Measurements from ENCODE around the gene PPP1R1C.

The PPP1R1C gene

GRCh38 chr2:181988154-181988924 lies 2.7 kb downstream of the PPP1R1C start:
- Mint-ChIP-seq H3K9me3 (no peaks in the 10 kb centered on the region), H3K4me3 (no peak overlapping the region), H3K4me1 (no peaks in the 10 kb centered on the region), H3K27ac (no peak overlapping the region), H3K36me3 (ENCODE audit: low read depth) (no peaks in the 10 kb centered on the region), H3K27me3 (ENCODE audit: low read depth, poor library complexity) (no peaks in the 10 kb centered on the region)
- no peak for TF ChIP-seq CTCF (IDR thresholded peaks at IDR 0.05)
- no peak for DNase-seq

DNA sequence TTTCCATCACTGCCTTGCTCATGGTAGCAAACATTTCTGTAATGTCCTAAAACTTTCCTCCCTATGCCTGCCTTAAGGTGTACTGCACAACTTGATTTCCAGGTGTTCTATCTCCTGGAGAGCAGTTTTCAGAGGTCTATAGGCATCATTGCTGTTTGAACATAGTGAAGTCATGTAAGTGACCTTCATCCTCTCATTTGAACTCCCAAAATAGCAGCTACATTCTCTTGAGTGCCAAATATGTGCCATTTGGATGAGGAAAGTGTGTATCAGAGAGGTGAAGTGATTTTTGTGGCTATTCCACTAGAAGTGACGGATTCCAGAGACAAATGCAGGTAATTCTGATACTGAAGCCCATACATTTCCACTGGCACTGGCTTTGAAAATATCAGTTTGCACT lies 3.4 kb downstream of the PPP1R1C start:
- no peak for DNase-seq
- TF ChIP-seq CTCF (IDR thresholded peaks at IDR 0.05): no peak
- Mint-ChIP-seq H3K4me3 (no peak overlapping the region), H3K9me3 (no peaks in the 10 kb centered on the region), H3K27me3 (ENCODE audit: low read depth, poor library complexity) (no peaks in the 10 kb centered on the region), H3K27ac (no peak overlapping the region), H3K36me3 (ENCODE audit: low read depth) (no peaks in the 10 kb centered on the region), H3K4me1 (no peaks in the 10 kb centered on the region)

DNA sequence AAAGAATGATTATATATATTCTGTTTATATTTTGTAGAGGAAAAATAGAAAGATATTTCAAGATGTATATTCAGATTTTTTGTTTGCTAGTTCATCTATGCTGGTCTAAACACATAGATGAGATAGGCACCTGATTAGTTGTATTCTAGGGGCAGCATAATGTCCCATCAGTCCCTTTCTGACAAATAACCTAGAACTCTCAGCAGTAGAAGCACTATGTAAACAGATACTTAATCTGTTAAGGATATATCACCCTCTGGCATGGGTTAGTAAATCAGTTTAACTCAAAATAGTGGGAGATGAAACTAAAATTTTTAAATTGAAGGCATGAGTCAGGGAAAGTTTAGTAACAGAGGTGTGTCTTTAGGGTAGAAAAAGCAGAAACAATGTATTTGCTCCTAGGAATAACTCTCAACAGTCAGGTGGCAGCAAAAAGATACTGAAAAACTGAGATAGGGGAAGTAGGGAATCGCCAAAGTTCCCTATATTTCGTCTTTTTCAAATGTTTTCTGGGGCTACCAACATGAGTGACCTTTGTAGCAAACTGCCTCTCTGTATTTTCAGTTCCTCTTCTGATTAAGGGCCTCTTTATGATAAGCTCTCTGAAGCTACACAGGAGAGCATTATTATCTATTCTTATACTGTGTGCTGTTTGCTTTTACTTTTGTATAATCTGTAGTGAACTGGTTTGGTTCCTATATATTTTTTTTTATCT lies 5.7 kb downstream of the PPP1R1C start:
- no peaks in the 10 kb centered on the region for H3K9me3 Mint-ChIP-seq
- H3K4me1 Mint-ChIP-seq: no peaks in the 10 kb centered on the region
- H3K36me3 Mint-ChIP-seq (ENCODE audit: low read depth): no peaks in the 10 kb centered on the region
- no peaks in the 10 kb centered on the region for H3K27me3 Mint-ChIP-seq (ENCODE audit: low read depth, poor library complexity)
- no peak overlapping the region for H3K4me3 Mint-ChIP-seq
- no peak for DNase-seq
- H3K27ac Mint-ChIP-seq: no peak overlapping the region
- TF ChIP-seq CTCF (IDR thresholded peaks at IDR 0.05): no peak

- Mint-ChIP-seq H3K27ac (no peak overlapping the region), H3K4me3 (no peak overlapping the region)
Observed at GRCh38 chr2:181992776-181993175, 7.1 kb downstream of the PPP1R1C start.

DNA sequence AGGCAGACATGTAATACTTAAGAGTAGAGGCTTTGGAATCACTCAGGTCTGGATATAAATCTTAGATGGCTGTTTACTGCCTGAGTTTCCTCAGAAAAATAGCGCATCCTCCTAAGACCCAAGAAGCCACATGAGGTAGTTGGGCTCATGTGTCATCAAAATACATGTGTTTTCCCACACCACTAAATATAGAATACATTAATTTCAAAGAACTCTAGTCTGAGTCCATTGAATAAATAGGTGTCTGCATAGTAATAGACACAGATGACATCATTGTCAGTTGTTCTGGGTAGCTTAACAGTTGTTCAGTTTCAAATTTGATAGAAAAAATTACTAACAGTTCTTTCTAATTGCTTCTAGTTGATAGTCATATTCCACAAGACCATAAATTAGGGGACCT lies 9.6 kb downstream of the PPP1R1C start:
- TF ChIP-seq CTCF (IDR thresholded peaks at IDR 0.05): no peak
- H3K4me1 Mint-ChIP-seq: no peaks in the 10 kb centered on the region
- no peaks in the 10 kb centered on the region for H3K9me3 Mint-ChIP-seq
- H3K27ac Mint-ChIP-seq: no peak overlapping the region
- H3K4me3 Mint-ChIP-seq: no peak overlapping the region
- no peaks in the 10 kb centered on the region for H3K27me3 Mint-ChIP-seq (ENCODE audit: low read depth, poor library complexity)
- DNase-seq: no peak
- no peaks in the 10 kb centered on the region for H3K36me3 Mint-ChIP-seq (ENCODE audit: low read depth)

More at GRCh38 chr2:181992776-181993175, 7.1 kb downstream of the PPP1R1C start:
- no peaks in the 10 kb centered on the region for H3K9me3 Mint-ChIP-seq
- H3K27me3 Mint-ChIP-seq (ENCODE audit: low read depth, poor library complexity): no peaks in the 10 kb centered on the region
- H3K36me3 Mint-ChIP-seq (ENCODE audit: low read depth): no peaks in the 10 kb centered on the region
- TF ChIP-seq CTCF (IDR thresholded peaks at IDR 0.05): no peak
- no peak for DNase-seq
- H3K4me1 Mint-ChIP-seq: no peaks in the 10 kb centered on the region
